ENCODE results near the gene MRAS. TPM values are rescaled to one million over a fixed set of nuclear protein-coding genes. Genes with fewer than 3 reads are reported as not detected.

The MRAS gene
- total RNA-seq, 6 donors from 2014 or later = 15.7 to 56.0 (median 34.8) TPM

DNA sequence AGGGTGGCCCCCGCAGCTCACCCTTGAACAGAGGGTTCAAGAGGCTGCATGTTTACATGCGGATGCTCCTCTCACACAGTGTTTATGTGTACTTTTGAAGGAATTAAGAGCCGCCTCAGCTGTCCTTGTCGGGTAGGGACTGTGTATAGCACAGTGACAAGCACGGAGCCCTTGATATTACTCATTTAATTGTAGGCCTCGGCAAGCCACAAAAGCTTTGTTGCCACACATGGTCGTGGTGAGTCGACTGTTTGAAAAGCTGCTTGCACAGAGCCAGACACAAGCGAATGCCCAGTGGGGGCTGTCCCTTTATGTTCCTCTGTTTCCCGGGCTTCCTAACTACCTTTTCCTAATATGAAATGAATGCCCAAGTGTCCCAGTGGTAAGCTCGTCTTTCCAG, 90.5 kb downstream of the MRAS start:
- TF ChIP-seq, protein P1, sequence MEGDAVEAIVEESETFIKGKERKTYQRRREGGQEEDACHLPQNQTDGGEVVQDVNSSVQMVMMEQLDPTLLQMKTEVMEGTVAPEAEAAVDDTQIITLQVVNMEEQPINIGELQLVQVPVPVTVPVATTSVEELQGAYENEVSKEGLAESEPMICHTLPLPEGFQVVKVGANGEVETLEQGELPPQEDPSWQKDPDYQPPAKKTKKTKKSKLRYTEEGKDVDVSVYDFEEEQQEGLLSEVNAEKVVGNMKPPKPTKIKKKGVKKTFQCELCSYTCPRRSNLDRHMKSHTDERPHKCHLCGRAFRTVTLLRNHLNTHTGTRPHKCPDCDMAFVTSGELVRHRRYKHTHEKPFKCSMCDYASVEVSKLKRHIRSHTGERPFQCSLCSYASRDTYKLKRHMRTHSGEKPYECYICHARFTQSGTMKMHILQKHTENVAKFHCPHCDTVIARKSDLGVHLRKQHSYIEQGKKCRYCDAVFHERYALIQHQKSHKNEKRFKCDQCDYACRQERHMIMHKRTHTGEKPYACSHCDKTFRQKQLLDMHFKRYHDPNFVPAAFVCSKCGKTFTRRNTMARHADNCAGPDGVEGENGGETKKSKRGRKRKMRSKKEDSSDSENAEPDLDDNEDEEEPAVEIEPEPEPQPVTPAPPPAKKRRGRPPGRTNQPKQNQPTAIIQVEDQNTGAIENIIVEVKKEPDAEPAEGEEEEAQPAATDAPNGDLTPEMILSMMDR (IDR thresholded peaks at IDR 0.05) = no peak
- no peak for TF ChIP-seq POLR2AphosphoS5 (IDR thresholded peaks at IDR 0.05)
- no peak for TF ChIP-seq EP300 (IDR thresholded peaks at IDR 0.05)
- no peak for TF ChIP-seq POLR2A (IDR thresholded peaks at IDR 0.05)
- peak in 1 of 2 donors; percentile 31 for DNase-seq

DNA sequence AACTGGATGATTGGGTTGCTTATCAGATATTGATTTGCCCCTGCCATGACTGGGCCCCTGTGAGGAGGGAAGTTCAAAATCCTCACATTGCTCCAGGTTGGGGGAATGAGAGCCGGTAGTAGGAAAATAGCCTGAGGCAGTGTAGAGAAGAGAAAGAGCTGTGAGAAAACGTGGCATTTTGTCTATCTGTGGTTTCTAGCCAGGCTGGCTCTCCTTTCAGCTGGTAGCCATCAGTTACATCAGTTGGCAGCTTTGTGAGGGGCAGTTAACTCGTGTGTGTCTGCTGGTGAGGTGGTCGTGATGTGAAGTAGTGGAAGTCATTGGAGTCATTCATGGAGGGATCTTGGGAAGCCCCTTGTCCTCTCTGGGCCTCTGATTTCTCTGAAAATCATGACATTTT, 91.3 kb downstream of the MRAS start:
- TF ChIP-seq, protein P1 (IDR thresholded peaks at IDR 0.05) = no peak
- TF ChIP-seq EP300 (IDR thresholded peaks at IDR 0.05) (no peak), POLR2A (IDR thresholded peaks at IDR 0.05) (no peak), POLR2AphosphoS5 (IDR thresholded peaks at IDR 0.05) (no peak)
- Histone ChIP-seq H3K4me3 (no peak overlapping the region), H3K27ac (no peak overlapping the region), H3K4me1 (peaks cover 32 to 60% (median 50%) of the 10 kb centered on the region in 4 donors), H3K9me3 (no peaks in the 10 kb centered on the region), H3K27me3 (peaks cover 0 to 3% (median 0%) of the 10 kb centered on the region in 4 donors), H3K36me3 (no peaks in the 10 kb centered on the region)
- DNase-seq (no peak), ATAC-seq (ENCODE audit: low FRiP score in 2 of 2) (no peak)
- WGBS, 2 donors = 64 to 74% methylated on average over 4 of the region's 4 CpGs

More for the DNA sequence above, 90.5 kb downstream of the MRAS start:
- Histone ChIP-seq H3K36me3 (no peaks in the 10 kb centered on the region), H3K4me1 (peaks cover 35 to 67% (median 56%) of the 10 kb centered on the region in 4 donors), H3K9me3 (no peaks in the 10 kb centered on the region), H3K27me3 (peaks cover 0 to 6% (median 2%) of the 10 kb centered on the region in 4 donors), H3K4me3 (no peak overlapping the region), H3K27ac (peak overlapping the region in 1 of 4 donors; percentile 21)
- ATAC-seq (ENCODE audit: low FRiP score in 2 of 2) = no peak
- WGBS, 2 donors = 58 to 62% methylated on average over 11 of the region's 11 CpGs

GRCh38 chr3:138440121-138440521, 91.7 kb downstream of the MRAS start:
- DNase-seq (peak; percentile 54 to 92), ATAC-seq (ENCODE audit: low FRiP score in 2 of 2) (peak; percentile 39 to 84)
- WGBS, 2 donors = 68 to 97% methylated on average over 6 to 7 of the region's 7 CpGs

DNA sequence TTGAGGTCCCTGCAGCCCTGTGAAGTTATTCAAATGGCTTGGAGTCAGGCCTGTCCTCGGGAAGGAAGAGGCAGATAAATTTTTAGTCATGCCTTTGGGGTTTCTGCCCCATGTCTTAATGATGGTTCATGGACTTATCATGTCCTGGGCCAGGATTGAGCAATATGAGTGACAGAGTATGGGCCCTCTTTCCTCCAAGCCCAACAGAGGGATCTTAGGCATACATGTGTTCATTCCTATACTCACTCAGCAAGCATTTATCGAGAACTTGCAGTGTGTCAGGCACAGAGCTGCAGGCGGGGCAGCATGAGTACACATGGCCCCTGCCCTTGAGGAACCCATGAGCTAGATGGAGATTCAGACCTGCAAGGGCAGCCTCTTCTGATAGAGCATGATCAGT, 92.2 kb downstream of the MRAS start:
- Histone ChIP-seq H3K36me3 (no peaks in the 10 kb centered on the region), H3K27me3 (no peaks in the 10 kb centered on the region), H3K9me3 (no peaks in the 10 kb centered on the region), H3K27ac (peak overlapping the region; percentile 8 to 55 (median 48)), H3K4me1 (peaks cover 25 to 50% (median 42%) of the 10 kb centered on the region in 4 donors), H3K4me3 (no peak overlapping the region)
- no peak for ATAC-seq (ENCODE audit: low FRiP score in 2 of 2)
- TF ChIP-seq, protein P1 (IDR thresholded peaks at IDR 0.05) = no peak
- TF ChIP-seq EP300 (IDR thresholded peaks at IDR 0.05) (no peak), POLR2A (IDR thresholded peaks at IDR 0.05) (no peak), POLR2AphosphoS5 (IDR thresholded peaks at IDR 0.05) (no peak)
- DNase-seq = no peak
- WGBS, 2 donors = 76 to 83% methylated on average over 3 of the region's 3 CpGs

More at GRCh38 chr3:138440121-138440521, 91.7 kb downstream of the MRAS start:
- peak overlapping the region in 2 of 4 donors; percentile 49 to 55 for H3K27ac ChIP-seq
- H3K9me3 ChIP-seq = no peaks in the 10 kb centered on the region
- peaks cover 29 to 55% (median 47%) of the 10 kb centered on the region in 4 donors for H3K4me1 ChIP-seq
- no peak overlapping the region for H3K4me3 ChIP-seq
- H3K36me3 ChIP-seq = no peaks in the 10 kb centered on the region
- no peaks in the 10 kb centered on the region for H3K27me3 ChIP-seq
- TF ChIP-seq POLR2AphosphoS5 (IDR thresholded peaks at IDR 0.05) (peak in 1 of 2 donors; percentile 58), EP300 (IDR thresholded peaks at IDR 0.05) (peak in 1 of 4 donors; percentile 78), POLR2A (IDR thresholded peaks at IDR 0.05) (no peak)
- TF ChIP-seq, protein P1 (IDR thresholded peaks at IDR 0.05) = no peak

DNA sequence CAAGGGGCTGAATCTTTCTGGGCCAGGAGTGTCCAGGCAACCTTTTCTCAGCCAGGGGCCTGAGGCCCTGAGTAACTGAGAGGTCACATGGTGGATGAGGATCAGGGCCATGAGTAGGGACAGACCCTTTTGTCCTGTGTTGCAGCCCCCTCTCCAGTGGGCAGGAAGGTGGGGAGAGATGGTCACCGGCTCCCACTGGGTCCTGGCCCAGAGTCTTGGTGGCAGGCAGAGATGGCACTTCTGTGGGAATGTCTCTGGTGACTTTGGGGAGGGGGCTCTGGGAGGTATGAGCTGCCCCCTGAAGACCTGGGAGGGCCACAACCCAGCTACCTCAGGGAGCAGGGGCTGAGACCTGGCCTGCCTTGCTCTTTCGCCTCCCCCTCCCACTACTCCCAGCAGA, 92.9 kb downstream of the MRAS start:
- no peak for ATAC-seq (ENCODE audit: low FRiP score in 2 of 2)
- no peaks in the 10 kb centered on the region for H3K9me3 ChIP-seq
- WGBS, 2 donors = 86 to 91% methylated on average over 1 to 2 of the region's 2 CpGs
- peaks cover 25 to 49% (median 41%) of the 10 kb centered on the region in 4 donors for H3K4me1 ChIP-seq
- TF ChIP-seq POLR2A (IDR thresholded peaks at IDR 0.05) (no peak), POLR2AphosphoS5 (IDR thresholded peaks at IDR 0.05) (no peak), EP300 (IDR thresholded peaks at IDR 0.05) (no peak)
- TF ChIP-seq, protein P1 (IDR thresholded peaks at IDR 0.05) = no peak
- no peak overlapping the region for H3K4me3 ChIP-seq
- H3K36me3 ChIP-seq = no peaks in the 10 kb centered on the region
- H3K27ac ChIP-seq = peak overlapping the region; percentile 8 to 55 (median 42)
- no peaks in the 10 kb centered on the region for H3K27me3 ChIP-seq
- no peak for DNase-seq

Measured in upper lobe of left lung (tissue), 6 donors.